Measurements from ENCODE around the gene WDR74.

Gene WDR74

GRCh38 chr11:62805076-62805892 lies 34.1 kb downstream of the WDR74 start, which contains the start of gene NXF1:
TSS of gene NXF1 (minus strand) at chr11:62805440. CDS start at chr11:62805356, 84 bp downstream.
- peaks cover 3% of the 10 kb centered on the region for H3K4me1 ChIP-seq
- no peaks in the 10 kb centered on the region for H3K36me3 ChIP-seq (ENCODE audit: control insufficient read depth, insufficient read depth, low read length)
- peaks cover 3% of the 10 kb centered on the region for H3K79me2 ChIP-seq
- no peaks in the 10 kb centered on the region for H3K9me3 ChIP-seq (ENCODE audit: control insufficient read depth, low read length)
- H3K4me3 ChIP-seq (ENCODE audit: low read depth, low read length) = peak within 1 kb of the TSS; percentile 63
- H3K9ac ChIP-seq = no peak within 1 kb of the TSS
- TF ChIP-seq CTCF (IDR thresholded peaks at IDR 0.05) = no peak
- H2AFZ ChIP-seq = peak within 1 kb of the TSS; percentile 80
- H3K27ac ChIP-seq = peak within 1 kb of the TSS; percentile 64
- H3K27me3 ChIP-seq (ENCODE audit: control insufficient read depth, insufficient read depth, low read length) = no peaks in the 10 kb centered on the region
- H3K4me2 ChIP-seq (ENCODE audit: low read length) = peak within 1 kb of the TSS; percentile 64

DNA sequence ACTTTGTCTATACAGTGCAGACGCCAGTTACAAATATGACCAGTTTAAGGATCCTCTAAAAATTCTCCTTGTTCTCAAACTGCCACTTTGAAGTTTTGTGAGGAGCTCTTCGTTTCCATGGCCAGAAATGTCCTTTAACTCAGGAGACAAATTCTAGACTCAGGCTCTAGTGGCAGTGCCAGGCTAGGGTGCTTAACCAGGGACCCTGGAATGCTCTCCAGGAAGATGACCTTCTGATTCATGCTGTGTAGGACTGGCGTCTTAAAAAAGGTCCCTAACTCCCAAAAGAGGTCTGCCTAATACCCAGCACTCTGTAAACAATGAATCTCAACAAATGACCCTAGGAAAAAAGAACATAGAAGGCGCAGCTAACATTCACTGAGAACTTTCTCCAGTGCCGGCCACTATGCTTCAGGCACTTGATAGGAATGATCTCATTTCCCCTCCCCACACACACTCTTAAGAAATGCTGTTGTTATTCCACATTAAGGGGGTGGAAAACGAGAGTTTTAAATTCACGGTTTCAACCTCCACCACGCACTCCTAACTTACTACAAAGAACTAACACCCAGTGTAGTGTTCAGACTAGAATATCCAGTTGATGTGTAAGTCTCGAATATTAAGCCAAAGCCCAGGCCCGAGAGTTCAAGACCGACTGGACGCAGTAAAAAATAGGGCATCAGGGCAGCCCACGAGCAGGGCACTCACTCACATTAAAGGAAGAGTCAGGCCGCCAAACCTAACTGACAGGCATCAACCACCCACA lies 34.9 kb downstream of the WDR74 start:
- no peak for TF ChIP-seq CTCF (IDR thresholded peaks at IDR 0.05)
- Histone ChIP-seq H2AFZ (peak overlapping the region; percentile 53), H3K27ac (peak overlapping the region; percentile 64), H3K9me3 (ENCODE audit: control insufficient read depth, low read length) (no peaks in the 10 kb centered on the region), H3K9ac (no peak overlapping the region), H3K79me2 (peaks cover 3% of the 10 kb centered on the region), H3K27me3 (ENCODE audit: control insufficient read depth, insufficient read depth, low read length) (no peaks in the 10 kb centered on the region), H3K4me1 (peaks cover 3% of the 10 kb centered on the region), H3K4me3 (ENCODE audit: low read depth, low read length) (peak overlapping the region; percentile 63), H3K36me3 (ENCODE audit: control insufficient read depth, insufficient read depth, low read length) (no peaks in the 10 kb centered on the region), H3K4me2 (ENCODE audit: low read length) (peak overlapping the region; percentile 57)

GRCh38 chr11:62801071-62801470 lies 38.3 kb downstream of the WDR74 start:
- no peaks in the 10 kb centered on the region for H3K27me3 ChIP-seq (ENCODE audit: control insufficient read depth, insufficient read depth, low read length)
- no peak overlapping the region for H3K27ac ChIP-seq
- TF ChIP-seq CTCF (IDR thresholded peaks at IDR 0.05) = no peak
- peaks cover 3% of the 10 kb centered on the region for H3K79me2 ChIP-seq
- no peak overlapping the region for H3K4me3 ChIP-seq (ENCODE audit: low read depth, low read length)
- H3K36me3 ChIP-seq (ENCODE audit: control insufficient read depth, insufficient read depth, low read length) = no peaks in the 10 kb centered on the region
- H3K9me3 ChIP-seq (ENCODE audit: control insufficient read depth, low read length) = no peaks in the 10 kb centered on the region
- H3K4me2 ChIP-seq (ENCODE audit: low read length) = no peak overlapping the region
- H3K9ac ChIP-seq = no peak overlapping the region
- no peak overlapping the region for H2AFZ ChIP-seq
- no peaks in the 10 kb centered on the region for H3K4me1 ChIP-seq

- Histone ChIP-seq H3K79me2 (peaks cover 3% of the 10 kb centered on the region), H3K4me1 (no peaks in the 10 kb centered on the region), H2AFZ (no peak overlapping the region), H3K27ac (no peak overlapping the region), H3K9ac (no peak overlapping the region), H3K4me2 (ENCODE audit: low read length) (no peak overlapping the region), H3K9me3 (ENCODE audit: control insufficient read depth, low read length) (no peaks in the 10 kb centered on the region), H3K27me3 (ENCODE audit: control insufficient read depth, insufficient read depth, low read length) (no peaks in the 10 kb centered on the region), H3K36me3 (ENCODE audit: control insufficient read depth, insufficient read depth, low read length) (no peaks in the 10 kb centered on the region), H3K4me3 (ENCODE audit: low read depth, low read length) (no peak overlapping the region)
- TF ChIP-seq CTCF (IDR thresholded peaks at IDR 0.05) = no peak
Measured at GRCh38 chr11:62799486-62799885, 39.9 kb downstream of the WDR74 start.
